A549 (cell line): ENCODE measurements around the gene IL12RB2. TPM values are rescaled to one million over a fixed set of nuclear protein-coding genes. Genes with fewer than 3 reads are reported as not detected.

Source experiments
- ATAC-seq, 2 experiments: fragments of 200-7000 bp in 1 of 2; fragments of >200 bp in 1 of 2; cut with Nextera tagmentation in 1 of 2; cut with Tn5 transposase in 1 of 2; 3 replicates each; pipeline versions ENCODE4 v1.8.0 to v1.9.1; 2018 to 2020; ENCODE audit warnings: mild to moderate bottlenecking in 1 of 2, moderate library complexity in 1 of 2
- CTCF ChIA-PET: fragments of 300-600 bp; sonication (Branson Sonifier 250); formaldehyde crosslinking; extraction: SDS; loops from one replicate; lab custom pipeline; 2021; ENCODE audit warnings: antibody characterized with exemption, inconsistent platforms; lab: Yijun Ruan, JAX
- POLR2A ChIA-PET: fragments of 350-600 bp; formaldehyde crosslinking; extraction: SDS; loops from one replicate; lab custom pipeline; 2021; ENCODE audit warnings: antibody characterized with exemption, inconsistent platforms; lab: Yijun Ruan, JAX
- DNase-seq, 2 experiments: peaks; one replicate each; pipeline versions ENCODE4 v3.0.0 to v3.0.0-alpha.2; 2011 to 2016; ENCODE audit warnings: low read depth in 1 of 2, low spot score in 1 of 2
- FAIRE-seq: peaks from 2 replicates; lab custom pipeline; 2011; peaks lifted over from hg19 to GRCh38; lab: Jason Lieb, UNC
- H3K27ac ChIP-seq, 2 experiments: fragments of >200 bp; sonication (Bioruptor Twin); formaldehyde crosslinking; 3 replicates each; pipeline ENCODE4 v1.5.1; 2016 to 2017
- H3K4me1 ChIP-seq: fragments of >200 bp; sonication (Bioruptor Twin); formaldehyde crosslinking; 3 replicates; pipeline ENCODE4 v1.6.1; 2016
- H3K4me2 ChIP-seq: fragments of >200 bp; sonication (Bioruptor Twin); formaldehyde crosslinking; 3 replicates; pipeline ENCODE4 v1.6.1; 2016
- H3K4me3 ChIP-seq: fragments of >200 bp; sonication (Bioruptor Twin); formaldehyde crosslinking; 3 replicates; pipeline ENCODE4 v1.5.1; 2016
- H3K9me3 ChIP-seq: fragments of >200 bp; sonication (Bioruptor Twin); formaldehyde crosslinking; 3 replicates; pipeline ENCODE4 v1.6.1; 2016
- CBX2 ChIP-seq: fragments of 200-600 bp; sonication (generic); IDR thresholded peaks from 2 replicates; pipeline ENCODE4 v1.6.1; 2016; ENCODE audit warnings: low read depth, mild to moderate bottlenecking, borderline replicate concordance
- CEBPB ChIP-seq, 2 experiments: fragments of >200 bp in 1 of 2; sonication (Bioruptor Twin) in 1 of 2; formaldehyde crosslinking in 1 of 2; IDR thresholded peaks; 2 replicates each; pipeline ENCODE4 v1.6.1; 2012 to 2016
- CHD2 ChIP-seq: fragments of 150-350 bp; IDR thresholded peaks from 2 replicates; pipeline ENCODE4 v1.6.1; 2014; ENCODE audit warnings: low read length; ENCODE audit not compliant: partially characterized antibody
- FOSB ChIP-seq: fragments of 250-450 bp; sonication (Bioruptor Pico); IDR thresholded peaks from 2 replicates; pipeline ENCODE4 v1.5.0; 2020; ENCODE audit warnings: mild to moderate bottlenecking, moderate library complexity
- FOSL2 ChIP-seq, 2 experiments: fragments of 450-650 bp in 1 of 2; fragments of >200 bp in 1 of 2; sonication (Bioruptor Twin) in 1 of 2; formaldehyde crosslinking; IDR thresholded peaks; 2 replicates each; pipeline versions ENCODE4 v1.5.0 to v1.6.1; 2016 to 2020; ENCODE audit warnings: mild to moderate bottlenecking in 1 of 2, moderate library complexity in 1 of 2
- GATA3 ChIP-seq: IDR thresholded peaks from 2 replicates; pipeline ENCODE4 v1.6.1; 2012; ENCODE audit warnings: borderline replicate concordance
- HES2 ChIP-seq: fragments of >200 bp; sonication (Bioruptor Twin); formaldehyde crosslinking; IDR thresholded peaks from 2 replicates; pipeline ENCODE4 v1.6.1; 2016
- HMGXB4 ChIP-seq: fragments of 250-450 bp; sonication (Bioruptor Pico); IDR thresholded peaks from 2 replicates; pipeline ENCODE4 v1.5.0; 2021; ENCODE audit warnings: mild to moderate bottlenecking, moderate library complexity, borderline replicate concordance
- HOXB13 ChIP-seq: fragments of 250-450 bp; sonication (Bioruptor Pico); IDR thresholded peaks from 2 replicates; pipeline ENCODE4 v1.5.0; 2020; ENCODE audit warnings: low read depth, mild to moderate bottlenecking, moderate library complexity
- KDM5A ChIP-seq: fragments of 200-600 bp; sonication (generic); IDR thresholded peaks from 2 replicates; pipeline ENCODE4 v1.6.1; 2016; ENCODE audit warnings: antibody characterized with exemption, mild to moderate bottlenecking
- MAFK ChIP-seq: fragments of 450-650 bp; IDR thresholded peaks from 2 replicates; pipeline ENCODE4 v1.6.1; 2014; ENCODE audit not compliant: partially characterized antibody
- MYC ChIP-seq: IDR thresholded peaks from 2 replicates; pipeline ENCODE4 v1.6.1; 2012; ENCODE audit warnings: mild to moderate bottlenecking, inconsistent platforms, low read length, improper control_type of control experiment, borderline replicate concordance
- NR3C1 ChIP-seq: fragments of >200 bp; sonication (Bioruptor Twin); formaldehyde crosslinking; IDR thresholded peaks from 3 replicates; pipeline ENCODE4 v1.6.1; 2017
- PBX3 ChIP-seq: IDR thresholded peaks from 2 replicates; pipeline ENCODE4 v1.6.1; 2012
- PHF8 ChIP-seq: fragments of 200-600 bp; sonication (generic); IDR thresholded peaks from 2 replicates; pipeline ENCODE4 v1.6.1; 2016; ENCODE audit warnings: low read depth, mild to moderate bottlenecking, antibody characterized with exemption, moderate library complexity, borderline replicate concordance
- RFX5 ChIP-seq: fragments of 450-650 bp; IDR thresholded peaks from 2 replicates; pipeline ENCODE4 v1.7.1; 2014; ENCODE audit warnings: antibody characterized with exemption, mild to moderate bottlenecking, moderate library complexity
- SMC3 ChIP-seq: fragments of >200 bp; sonication (Bioruptor Twin); formaldehyde crosslinking; IDR thresholded peaks from 3 replicates; pipeline ENCODE4 v1.6.1; 2018; ENCODE audit warnings: inconsistent platforms
- ZC3H11A ChIP-seq: fragments of 450-650 bp; IDR thresholded peaks from 2 replicates; pipeline ENCODE4 v1.6.1; 2014; ENCODE audit warnings: antibody characterized with exemption, mild to moderate bottlenecking
- WGBS: methylation state at CpG from one replicate; pipeline ENCODE4 v1.1.6; 2017; ENCODE audit errors: missing lambda C conversion rate; 5-methylcytosine and 5-hydroxymethylcytosine counted together
- polyA plus RNA-seq, 4 experiments: library from polyadenylated mRNA; depleted of rRNA in 3 of 4; stranded (reverse); fragments of >200 nt; fragmentation: RNase III in 1 of 4; extraction: RNeasy Plus Mini Kit Qiagen cat#74134 plus additional on column Dnase treatment in 1 of 4; gene quantifications; 2 replicates in 3 of 4; 3 replicates in 1 of 4; pipeline ENCODE4 v1.2.3, GENCODE V29; 2011 to 2017

Gene IL12RB2
- polyA plus RNA-seq, 2 of the 4 experiments (the other 2 are of a cell fraction) = not detected

- H3K4me1 ChIP-seq = no peaks in the 10 kb centered on the region
- no peak overlapping the region for H3K4me3 ChIP-seq
- DNase-seq = no peak
- H3K4me2 ChIP-seq = no peak overlapping the region
- no peak for ATAC-seq
- ChIA-PET CTCF (interaction anchor here (0.9 kb wide), 1 partner anchor 107 kb away, joined by 3 read pairs; no protein-coding TSS in a partner anchor), POLR2A (no interaction called here)
- 43% methylated on average over 3 of the region's 3 CpGs for WGBS
- FAIRE-seq = no peak
- H3K27ac ChIP-seq = no peak overlapping the region
- no peaks in the 10 kb centered on the region for H3K9me3 ChIP-seq
- TF ChIP-seq CEBPB (IDR thresholded peaks at IDR 0.05) (no peak), MYC (no peak), KDM5A (no peak), PHF8 (no peak), ZC3H11A (no peak), RFX5 (no peak), HOXB13 (CRISPR knock-in tag) (no peak), FOSB (no peak), GATA3 (no peak), MAFK (no peak), CHD2 (no peak), FOSL2 (IDR thresholded peaks at IDR 0.05) (no peak), FOSL2 (CRISPR knock-in tag; IDR thresholded peaks at IDR 0.05) (no peak), HMGXB4 (no peak), HES2 (no peak)
Measured at GRCh38 chr1:67264899-67265298, 42.8 kb upstream of the IL12RB2 start.

GRCh38 chr1:67269061-67269460 lies 38.6 kb upstream of the IL12RB2 start:
- Histone ChIP-seq H3K4me2 (no peak overlapping the region), H3K4me3 (no peak overlapping the region), H3K9me3 (no peaks in the 10 kb centered on the region), H3K27ac (no peak overlapping the region), H3K4me1 (no peaks in the 10 kb centered on the region)
- DNase-seq (no peak), ATAC-seq (no peak), FAIRE-seq (no peak)
- 58% methylated on average over 3 of the region's 3 CpGs for WGBS
- ChIA-PET CTCF (no interaction called here), POLR2A (no interaction called here)
- TF ChIP-seq CBX2 = no peak
- TF ChIP-seq NR3C1 = no peak
- TF ChIP-seq HMGXB4 = no peak

- ATAC-seq = no peak
- no peak for FAIRE-seq
- H3K4me3 ChIP-seq = no peak overlapping the region
- ChIA-PET CTCF (no interaction called here), POLR2A (no interaction called here)
- H3K27ac ChIP-seq = no peak overlapping the region
- H3K4me1 ChIP-seq = no peaks in the 10 kb centered on the region
- TF ChIP-seq PBX3 (no peak), HOXB13 (CRISPR knock-in tag) (no peak), CHD2 (no peak), FOSB (no peak), SMC3 (no peak)
- 54% methylated on average over 3 of the region's 3 CpGs for WGBS
- no peaks in the 10 kb centered on the region for H3K9me3 ChIP-seq
- DNase-seq = no peak
- no peak overlapping the region for H3K4me2 ChIP-seq
Measured at GRCh38 chr1:67270541-67270940, 37.1 kb upstream of the IL12RB2 start.
